ENCODE measurements around the gene GAB2. TPM values are rescaled to one million over a fixed set of nuclear protein-coding genes. Genes with fewer than 3 reads are reported as not detected.

Gene GAB2
- total RNA-seq, 2 experiments from 2014 or later, result 10.7 to 11.9 TPM

DNA sequence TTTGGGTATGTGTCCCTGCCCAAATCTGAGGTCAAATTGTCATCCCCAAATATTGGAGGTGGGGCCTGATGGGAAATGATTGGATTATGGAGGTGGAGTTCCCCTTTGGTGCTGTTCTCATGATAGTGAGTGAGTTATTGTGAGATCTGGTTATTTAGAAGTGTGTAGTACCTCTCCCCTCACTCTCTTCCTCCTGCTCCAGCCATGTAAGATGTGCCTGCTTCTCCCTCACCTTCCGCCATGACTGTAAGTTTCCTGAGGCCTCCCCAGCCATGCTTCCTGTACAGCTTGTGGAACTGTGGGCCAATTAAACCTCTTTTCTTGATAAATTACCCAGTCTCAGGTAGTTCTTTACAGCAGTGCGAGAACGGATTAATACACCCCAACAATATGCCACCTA is 9.0 kb downstream of the GAB2 start:
- H3K4me3 ChIP-seq (ENCODE audit: low read length), result no peak overlapping the region

DNA sequence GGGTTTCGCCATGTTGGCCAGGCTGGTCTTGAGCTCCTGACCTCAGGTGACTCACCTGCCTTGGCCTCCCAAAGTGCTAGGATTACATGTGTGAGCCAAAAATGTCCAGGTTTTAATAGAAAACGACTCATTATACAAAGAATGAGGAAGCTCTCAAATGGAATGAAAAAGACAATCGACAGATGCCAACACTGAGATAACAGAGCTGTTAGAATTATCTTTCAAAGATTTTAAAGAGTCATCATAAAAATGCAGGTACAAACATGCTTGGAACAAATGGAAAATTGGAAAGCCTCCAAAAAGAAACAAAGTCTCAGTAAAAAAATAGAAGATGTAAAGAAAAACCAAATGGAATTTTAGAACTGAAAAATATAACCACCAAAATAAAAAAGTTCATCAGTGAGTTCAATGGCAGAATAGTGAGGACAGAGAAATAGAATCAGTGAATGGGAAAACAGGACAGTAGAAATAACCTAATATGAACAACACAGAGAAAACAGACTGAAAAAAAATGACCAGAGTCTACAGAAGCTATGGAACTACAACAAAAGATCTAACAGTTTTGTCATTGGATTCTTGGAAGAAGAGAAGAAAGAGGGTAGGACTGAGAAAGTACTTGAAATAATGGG is 10.9 kb downstream of the GAB2 start:
- no peaks in the 10 kb centered on the region for H3K9me3 Mint-ChIP-seq
- no peaks in the 10 kb centered on the region for H3K27me3 Mint-ChIP-seq
- CTCF ChIA-PET, result no interaction called here

More for the DNA sequence above, 9.0 kb downstream of the GAB2 start:
- H3K4me1 ChIP-seq (ENCODE audit: insufficient read depth, low read length), result no peaks in the 10 kb centered on the region
- H3K36me3 ChIP-seq (ENCODE audit: insufficient read depth, low read length), result no peaks in the 10 kb centered on the region
- CTCF ChIA-PET, result no interaction called here
- DNase-seq, result no peak
- Mint-ChIP-seq H3K4me3 (no peak overlapping the region), H3K9me3 (no peaks in the 10 kb centered on the region), H3K27ac (no peak overlapping the region), H3K36me3 (ENCODE audit: low read depth) (no peaks in the 10 kb centered on the region), H3K27me3 (no peaks in the 10 kb centered on the region), H3K4me1 (ENCODE audit: low read depth) (no peaks in the 10 kb centered on the region)
- peaks cover 0 to 8% of the 10 kb centered on the region in 2 experiments for H3K9me3 ChIP-seq (ENCODE audit: control insufficient read depth in 1 of 2, insufficient read depth in 1 of 2, low read length in 2 of 2)
- no peak overlapping the region for H3K27ac ChIP-seq (ENCODE audit: low read depth in 1 of 2, low read length in 2 of 2)
- no peaks in the 10 kb centered on the region for H3K27me3 ChIP-seq (ENCODE audit: control insufficient read depth in 1 of 2, insufficient read depth in 2 of 2, low read length in 2 of 2)
- intact Hi-C loops (cut with DNase I, micrococcal nuclease), result loop anchor here in 1 of 2 experiments (10.0 kb wide), 1 partner anchor 54 kb away; no protein-coding TSS in a partner anchor
- no peak for ATAC-seq (ENCODE audit: poor library complexity)
- TF ChIP-seq, protein P1, sequence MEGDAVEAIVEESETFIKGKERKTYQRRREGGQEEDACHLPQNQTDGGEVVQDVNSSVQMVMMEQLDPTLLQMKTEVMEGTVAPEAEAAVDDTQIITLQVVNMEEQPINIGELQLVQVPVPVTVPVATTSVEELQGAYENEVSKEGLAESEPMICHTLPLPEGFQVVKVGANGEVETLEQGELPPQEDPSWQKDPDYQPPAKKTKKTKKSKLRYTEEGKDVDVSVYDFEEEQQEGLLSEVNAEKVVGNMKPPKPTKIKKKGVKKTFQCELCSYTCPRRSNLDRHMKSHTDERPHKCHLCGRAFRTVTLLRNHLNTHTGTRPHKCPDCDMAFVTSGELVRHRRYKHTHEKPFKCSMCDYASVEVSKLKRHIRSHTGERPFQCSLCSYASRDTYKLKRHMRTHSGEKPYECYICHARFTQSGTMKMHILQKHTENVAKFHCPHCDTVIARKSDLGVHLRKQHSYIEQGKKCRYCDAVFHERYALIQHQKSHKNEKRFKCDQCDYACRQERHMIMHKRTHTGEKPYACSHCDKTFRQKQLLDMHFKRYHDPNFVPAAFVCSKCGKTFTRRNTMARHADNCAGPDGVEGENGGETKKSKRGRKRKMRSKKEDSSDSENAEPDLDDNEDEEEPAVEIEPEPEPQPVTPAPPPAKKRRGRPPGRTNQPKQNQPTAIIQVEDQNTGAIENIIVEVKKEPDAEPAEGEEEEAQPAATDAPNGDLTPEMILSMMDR (IDR thresholded peaks at IDR 0.05), result no peak
- POLR2A ChIA-PET, result no interaction called here

DNA sequence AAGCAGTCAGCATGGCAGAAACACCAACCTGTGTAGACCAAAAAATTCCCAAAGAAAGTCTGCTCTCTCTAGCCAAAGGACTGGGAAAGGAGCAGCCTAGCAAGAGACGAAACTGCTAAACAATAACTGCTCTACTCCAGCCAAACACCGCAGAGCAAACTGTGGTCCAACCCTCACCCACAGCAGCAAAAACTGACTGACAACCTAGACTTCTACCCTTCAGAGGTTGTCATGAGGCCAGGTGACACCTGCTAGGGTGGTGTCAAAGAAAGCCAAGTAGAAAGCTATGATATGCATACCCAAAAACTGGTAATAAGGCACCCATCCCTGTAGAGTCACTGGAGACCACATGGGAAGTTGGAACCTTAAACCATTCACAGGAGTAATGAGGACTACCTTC is 11.8 kb downstream of the GAB2 start:
- ATAC-seq (ENCODE audit: poor library complexity) (no peak), DNase-seq (no peak)
- POLR2A ChIA-PET, result no interaction called here
- no peak overlapping the region for H3K4me3 Mint-ChIP-seq
- no peaks in the 10 kb centered on the region for H3K27me3 ChIP-seq (ENCODE audit: control insufficient read depth in 1 of 2, insufficient read depth in 2 of 2, low read length in 2 of 2)
- H3K9me3 ChIP-seq (ENCODE audit: control insufficient read depth in 1 of 2, insufficient read depth in 1 of 2, low read length in 2 of 2), result peaks cover 0 to 8% of the 10 kb centered on the region in 2 experiments
- no peak overlapping the region for H3K4me3 ChIP-seq (ENCODE audit: low read length)
- no peaks in the 10 kb centered on the region for H3K4me1 Mint-ChIP-seq (ENCODE audit: low read depth)
- intact Hi-C loops (cut with DNase I, micrococcal nuclease), result loop anchor here in 1 of 2 experiments (10.0 kb wide), 1 partner anchor 51 kb away; no protein-coding TSS in a partner anchor
- no peaks in the 10 kb centered on the region for H3K36me3 ChIP-seq (ENCODE audit: insufficient read depth, low read length)
- H3K27ac Mint-ChIP-seq, result no peak overlapping the region
- CTCF ChIA-PET, result no interaction called here
- H3K27ac ChIP-seq (ENCODE audit: low read depth in 1 of 2, low read length in 2 of 2), result no peak overlapping the region
- TF ChIP-seq, protein P1 (IDR thresholded peaks at IDR 0.05), result no peak
- H3K4me1 ChIP-seq (ENCODE audit: insufficient read depth, low read length), result no peaks in the 10 kb centered on the region
- no peaks in the 10 kb centered on the region for H3K27me3 Mint-ChIP-seq
- H3K9me3 Mint-ChIP-seq, result no peaks in the 10 kb centered on the region
- H3K36me3 Mint-ChIP-seq (ENCODE audit: low read depth), result no peaks in the 10 kb centered on the region

More for the DNA sequence above, 10.9 kb downstream of the GAB2 start:
- H3K27ac ChIP-seq (ENCODE audit: low read depth in 1 of 2, low read length in 2 of 2), result no peak overlapping the region
- TF ChIP-seq, protein P1 (IDR thresholded peaks at IDR 0.05), result no peak
- Mint-ChIP-seq H3K4me3 (no peak overlapping the region), H3K27ac (no peak overlapping the region), H3K4me1 (ENCODE audit: low read depth) (no peaks in the 10 kb centered on the region), H3K36me3 (ENCODE audit: low read depth) (no peaks in the 10 kb centered on the region)
- ATAC-seq (ENCODE audit: poor library complexity) (no peak), DNase-seq (no peak)
- intact Hi-C loops (cut with DNase I, micrococcal nuclease), result loop anchor here in 1 of 2 experiments (10.0 kb wide), 1 partner anchor 52 kb away; no protein-coding TSS in a partner anchor
- POLR2A ChIA-PET, result no interaction called here
- no peaks in the 10 kb centered on the region for H3K4me1 ChIP-seq (ENCODE audit: insufficient read depth, low read length)
- no peaks in the 10 kb centered on the region for H3K27me3 ChIP-seq (ENCODE audit: control insufficient read depth in 1 of 2, insufficient read depth in 2 of 2, low read length in 2 of 2)
- no peak overlapping the region for H3K4me3 ChIP-seq (ENCODE audit: low read length)
- peaks cover 0 to 8% of the 10 kb centered on the region in 2 experiments for H3K9me3 ChIP-seq (ENCODE audit: control insufficient read depth in 1 of 2, insufficient read depth in 1 of 2, low read length in 2 of 2)
- no peaks in the 10 kb centered on the region for H3K36me3 ChIP-seq (ENCODE audit: insufficient read depth, low read length)

All from CD4-positive, alpha-beta T cell (primary cell).